Keratinocyte (primary cell): ENCODE results near the gene KRTAP2-1. TPM values are rescaled to one million over a fixed set of nuclear protein-coding genes. Genes with fewer than 3 reads are reported as not detected.
"Not testable (repeated sequence)": the region's sequence is repeated elsewhere in the genome, so short reads cannot be mapped to it uniquely, and the experiment has no call there.

ENCODE experiments used
- DNase-seq: peaks from one replicate; pipeline ENCODE4 v3.0.0-alpha.2; 2011; ENCODE audit warnings: low read depth, missing footprints, low spot score
- FAIRE-seq: peaks from 2 replicates; lab custom pipeline; 2011; peaks lifted over from hg19 to GRCh38; lab: Jason Lieb, UNC
- H2AFZ ChIP-seq: 2 replicates; pipeline ENCODE4 v1.6.0; 2012; ENCODE audit warnings: low read length, control low read depth, inconsistent platforms; ENCODE audit not compliant: control insufficient read depth
- H3K27ac ChIP-seq: 2 replicates; pipeline ENCODE4 v1.5.1; 2011; ENCODE audit warnings: low read length; ENCODE audit not compliant: control insufficient read depth, insufficient read depth
- H3K27me3 ChIP-seq: 3 replicates; pipeline ENCODE4 v1.6.0; 2011; ENCODE audit warnings: low read length; ENCODE audit not compliant: control insufficient read depth, insufficient read depth; ENCODE audit errors: extremely low read depth
- H3K36me3 ChIP-seq, 2 experiments: 2 replicates in 1 of 2; 3 replicates in 1 of 2; pipeline ENCODE4 v1.5.1; 2011; ENCODE audit warnings: low read length in 2 of 2, mild to moderate bottlenecking in 1 of 2; ENCODE audit not compliant: control insufficient read depth in 2 of 2, insufficient read depth in 2 of 2; ENCODE audit errors: extremely low read depth in 1 of 2
- H3K4me1 ChIP-seq: 3 replicates; pipeline ENCODE4 v1.5.1; 2011; ENCODE audit warnings: low read length; ENCODE audit not compliant: control insufficient read depth, insufficient read depth; ENCODE audit errors: extremely low read depth
- H3K4me2 ChIP-seq: 3 replicates; pipeline ENCODE4 v1.6.0; 2011; ENCODE audit warnings: low read depth, low read length; ENCODE audit not compliant: control insufficient read depth, insufficient read depth; ENCODE audit errors: extremely low read depth
- H3K4me3 ChIP-seq, 3 experiments: fragments of 200-600 bp in 1 of 3; sonication (generic) in 1 of 3; 2 replicates in 2 of 3; 3 replicates in 1 of 3; pipeline ENCODE4 v1.5.1; 2011 to 2016; ENCODE audit warnings: low read length in 3 of 3, mild to moderate bottlenecking in 3 of 3, control low read depth in 2 of 3, inconsistent platforms in 1 of 3, low read depth in 1 of 3, mixed read lengths in 1 of 3, mixed run types in 1 of 3, moderate library complexity in 1 of 3; ENCODE audit not compliant: control insufficient read depth in 2 of 3, insufficient read depth in 2 of 3; ENCODE audit errors: extremely low read depth in 1 of 3
- H3K79me2 ChIP-seq: 2 replicates; pipeline ENCODE4 v1.6.0; 2012; ENCODE audit warnings: low read length; ENCODE audit not compliant: control insufficient read depth, insufficient read depth
- H3K9ac ChIP-seq: 3 replicates; pipeline ENCODE4 v1.6.0; 2011; ENCODE audit warnings: low read length; ENCODE audit not compliant: control insufficient read depth, insufficient read depth; ENCODE audit errors: extremely low read depth
- H3K9me1 ChIP-seq: 3 replicates; pipeline ENCODE4 v1.6.0; 2011; ENCODE audit warnings: low read length; ENCODE audit not compliant: control insufficient read depth, insufficient read depth; ENCODE audit errors: extremely low read depth
- H3K9me3 ChIP-seq: 2 replicates; pipeline ENCODE4 v1.5.1; 2012; ENCODE audit warnings: low read depth, low read length; ENCODE audit not compliant: control insufficient read depth
- H4K20me1 ChIP-seq: 3 replicates; pipeline ENCODE4 v1.6.0; 2011; ENCODE audit warnings: low read length; ENCODE audit not compliant: control insufficient read depth, insufficient read depth; ENCODE audit errors: extremely low read depth
- EZH2 ChIP-seq: IDR thresholded peaks from one replicate; pipeline ENCODE4 v1.6.1; 2012; ENCODE audit warnings: inconsistent platforms, mild to moderate bottlenecking, low read length, moderate library complexity
- dilution Hi-C: fragments of 300-500 bp; cut with MboI; formaldehyde crosslinking; loops from one replicate; pipeline ENCODE4 v1.7.0; 2020; ENCODE audit warnings: low sequenced_read_pairs; ENCODE audit not compliant: extremely low pct_ligation_motif_present
- polyA plus RNA-seq, 5 experiments: library from polyadenylated mRNA; depleted of rRNA in 3 of 5; stranded (reverse) in 3 of 5; stranded (forward) in 1 of 5; unstranded in 1 of 5; fragments of >200 nt; gene quantifications; 1 replicate in 1 of 5; 2 replicates in 3 of 5; 3 replicates in 1 of 5; pipeline versions ENCODE4 v1.2.1 to v1.2.3, GENCODE V29; 2011 to 2012; ENCODE audit warnings: missing spikeins in 2 of 5, low read depth in 1 of 5, low replicate concordance in 1 of 5
- TF ChIP-seq, protein P1 (sequence below), 3 experiments: IDR thresholded peaks in 1 of 3; conservative IDR thresholded peaks in 1 of 3; optimal IDR thresholded peaks in 1 of 3; 2 replicates in 2 of 3; 3 replicates in 1 of 3; pipeline versions ENCODE3 to v1.5.1; 2011; ENCODE audit warnings: low read length in 3 of 3, mild to moderate bottlenecking in 3 of 3, moderate library complexity in 2 of 3, control low read depth in 1 of 3, inconsistent platforms in 1 of 3; ENCODE audit not compliant: insufficient read depth in 2 of 3; ENCODE audit errors: extremely low read depth in 1 of 3

Gene KRTAP2-1
- polyA plus RNA-seq, 1 donor (not counting 4 experiments of a cell fraction or from before 2014, with no cell fraction given), result not detected

DNA sequence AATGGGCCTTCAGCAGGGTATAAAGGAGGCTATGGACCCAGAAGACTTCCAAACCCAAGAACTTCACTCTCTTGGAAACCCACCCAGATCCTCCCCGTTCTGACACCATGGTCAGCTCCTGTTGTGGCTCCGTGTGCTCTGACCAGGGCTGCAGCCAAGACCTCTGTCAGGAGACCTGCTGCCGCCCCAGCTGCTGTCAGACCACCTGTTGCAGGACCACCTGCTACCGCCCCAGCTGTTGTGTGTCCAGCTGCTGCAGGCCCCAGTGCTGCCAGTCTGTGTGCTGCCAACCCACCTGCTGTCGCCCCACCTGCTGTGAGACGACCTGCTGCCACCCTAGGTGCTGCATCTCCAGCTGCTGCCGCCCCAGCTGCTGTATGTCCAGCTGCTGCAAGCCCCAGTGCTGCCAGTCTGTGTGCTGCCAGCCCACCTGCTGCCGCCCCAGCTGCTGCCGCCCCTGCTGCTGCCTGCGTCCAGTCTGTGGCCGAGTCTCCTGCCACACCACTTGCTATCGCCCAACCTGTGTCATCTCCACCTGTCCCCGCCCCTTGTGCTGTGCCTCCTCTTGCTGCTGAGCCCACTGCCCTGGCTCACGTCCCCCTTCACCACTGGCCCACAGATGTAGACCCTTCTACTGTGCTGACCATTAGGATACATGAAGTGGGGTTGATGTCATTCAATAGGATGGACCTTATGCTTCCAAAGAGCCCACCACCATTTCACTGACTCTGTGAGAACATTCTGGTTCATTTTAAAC, 37.2 kb upstream of the KRTAP2-1 start, which contains the start of gene KRTAP4-7:
KRTAP4-7 (plus strand) TSS at position 51 of the 757 bp plus-strand sequence; CDS start at position 108, 57 bp downstream.
- peak; percentile 65 for FAIRE-seq
- dilution Hi-C loops, H3K9ac ChIP-seq: not testable (repeated sequence)

DNA sequence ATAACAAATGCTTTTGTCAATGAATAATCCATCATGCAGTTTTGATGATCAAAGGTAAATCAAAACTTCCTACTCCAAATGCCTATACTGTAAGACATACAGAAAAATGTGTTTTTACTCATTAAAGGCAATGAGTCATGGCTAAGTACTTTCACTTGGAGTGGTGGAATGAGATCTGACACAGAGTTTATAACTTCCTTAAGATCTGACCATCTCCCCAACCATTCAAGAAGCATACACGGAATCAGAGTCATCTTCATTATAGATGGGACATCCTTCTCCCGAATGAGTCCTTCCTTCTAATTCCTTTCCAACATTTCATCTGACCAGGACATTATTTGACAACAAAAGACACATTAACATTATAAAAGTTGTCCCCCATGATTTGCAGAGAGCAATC, 36.3 kb upstream of the KRTAP2-1 start:
- H3K4me1 ChIP-seq, result peaks cover 15% of the 10 kb centered on the region
- H3K4me2 ChIP-seq, H2AFZ ChIP-seq, H3K9ac ChIP-seq, DNase-seq, H3K79me2 ChIP-seq, dilution Hi-C loops, H3K9me1 ChIP-seq, H3K36me3 ChIP-seq, H3K27me3 ChIP-seq, H4K20me1 ChIP-seq, H3K27ac ChIP-seq, H3K4me3 ChIP-seq, H3K9me3 ChIP-seq: not testable (repeated sequence)
- peak; percentile 100 for FAIRE-seq

More for the DNA sequence above, 37.2 kb upstream of the KRTAP2-1 start, which contains the start of gene KRTAP4-7:
- peaks cover 15% of the 10 kb centered on the region for H3K4me1 ChIP-seq
- not testable (repeated sequence) for DNase-seq, H4K20me1 ChIP-seq, H3K9me3 ChIP-seq, H2AFZ ChIP-seq, H3K79me2 ChIP-seq, H3K9me1 ChIP-seq, H3K36me3 ChIP-seq, H3K27me3 ChIP-seq, H3K4me3 ChIP-seq
- H3K4me2 ChIP-seq, result peak within 1 kb of the TSS; percentile 14
- H3K27ac ChIP-seq, result peak within 1 kb of the TSS; percentile 34

DNA sequence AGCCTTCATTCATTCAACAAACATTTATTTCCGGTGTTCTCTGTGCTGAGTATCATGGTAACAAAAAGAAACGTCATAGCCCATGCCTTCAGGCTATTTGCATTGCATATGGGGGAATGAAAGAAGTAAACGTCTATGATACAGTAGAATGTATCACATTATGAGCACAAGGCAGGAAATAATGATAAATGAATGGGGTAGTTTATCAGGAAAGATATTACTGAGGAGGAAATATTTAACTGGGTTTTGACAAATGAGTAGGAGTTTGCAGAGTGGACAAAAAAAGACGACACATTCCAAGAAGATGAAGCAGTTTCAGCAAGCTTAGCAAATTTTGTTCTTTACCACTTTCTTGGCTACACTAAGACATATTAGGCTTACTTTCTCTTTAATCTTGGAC, 35.5 kb upstream of the KRTAP2-1 start:
- no peaks in the 10 kb centered on the region for H3K36me3 ChIP-seq
- H4K20me1 ChIP-seq, result no peaks in the 10 kb centered on the region
- H3K4me1 ChIP-seq, result peaks cover 15% of the 10 kb centered on the region
- H3K4me2 ChIP-seq, result peak overlapping the region; percentile 14
- no peaks in the 10 kb centered on the region for H3K9me1 ChIP-seq
- no peak overlapping the region for H3K4me3 ChIP-seq
- no peak overlapping the region for H2AFZ ChIP-seq
- H3K9ac ChIP-seq, result no peak overlapping the region
- no peaks in the 10 kb centered on the region for H3K79me2 ChIP-seq
- peak overlapping the region; percentile 34 for H3K27ac ChIP-seq
- FAIRE-seq (peak; percentile 66), DNase-seq (no peak)
- H3K9me3 ChIP-seq, result no peaks in the 10 kb centered on the region
- dilution Hi-C loops, result no loop called here
- H3K27me3 ChIP-seq, result no peaks in the 10 kb centered on the region
- TF ChIP-seq, protein P1, sequence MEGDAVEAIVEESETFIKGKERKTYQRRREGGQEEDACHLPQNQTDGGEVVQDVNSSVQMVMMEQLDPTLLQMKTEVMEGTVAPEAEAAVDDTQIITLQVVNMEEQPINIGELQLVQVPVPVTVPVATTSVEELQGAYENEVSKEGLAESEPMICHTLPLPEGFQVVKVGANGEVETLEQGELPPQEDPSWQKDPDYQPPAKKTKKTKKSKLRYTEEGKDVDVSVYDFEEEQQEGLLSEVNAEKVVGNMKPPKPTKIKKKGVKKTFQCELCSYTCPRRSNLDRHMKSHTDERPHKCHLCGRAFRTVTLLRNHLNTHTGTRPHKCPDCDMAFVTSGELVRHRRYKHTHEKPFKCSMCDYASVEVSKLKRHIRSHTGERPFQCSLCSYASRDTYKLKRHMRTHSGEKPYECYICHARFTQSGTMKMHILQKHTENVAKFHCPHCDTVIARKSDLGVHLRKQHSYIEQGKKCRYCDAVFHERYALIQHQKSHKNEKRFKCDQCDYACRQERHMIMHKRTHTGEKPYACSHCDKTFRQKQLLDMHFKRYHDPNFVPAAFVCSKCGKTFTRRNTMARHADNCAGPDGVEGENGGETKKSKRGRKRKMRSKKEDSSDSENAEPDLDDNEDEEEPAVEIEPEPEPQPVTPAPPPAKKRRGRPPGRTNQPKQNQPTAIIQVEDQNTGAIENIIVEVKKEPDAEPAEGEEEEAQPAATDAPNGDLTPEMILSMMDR (optimal IDR thresholded peaks at IDR 0.05 in 1 of 3, IDR thresholded peaks at IDR 0.05 in 1 of 3, conservative IDR thresholded peaks at IDR 0.05 in 1 of 3; ENCODE audit: extremely low read depth in 1 of 3, insufficient read depth in 2 of 3, low read length in 3 of 3), result no peak
- TF ChIP-seq EZH2, result no peak
